GM15510 (cell line): Measurements from ENCODE around the gene LSM2.

Experiments used
- POLR2A ChIP-seq: IDR thresholded peaks from 3 replicates; pipeline ENCODE4 v1.6.1; 2011; ENCODE audit warnings: borderline replicate concordance; ENCODE audit not compliant: insufficient read length; ENCODE audit errors: extremely low read depth

Gene LSM2

DNA sequence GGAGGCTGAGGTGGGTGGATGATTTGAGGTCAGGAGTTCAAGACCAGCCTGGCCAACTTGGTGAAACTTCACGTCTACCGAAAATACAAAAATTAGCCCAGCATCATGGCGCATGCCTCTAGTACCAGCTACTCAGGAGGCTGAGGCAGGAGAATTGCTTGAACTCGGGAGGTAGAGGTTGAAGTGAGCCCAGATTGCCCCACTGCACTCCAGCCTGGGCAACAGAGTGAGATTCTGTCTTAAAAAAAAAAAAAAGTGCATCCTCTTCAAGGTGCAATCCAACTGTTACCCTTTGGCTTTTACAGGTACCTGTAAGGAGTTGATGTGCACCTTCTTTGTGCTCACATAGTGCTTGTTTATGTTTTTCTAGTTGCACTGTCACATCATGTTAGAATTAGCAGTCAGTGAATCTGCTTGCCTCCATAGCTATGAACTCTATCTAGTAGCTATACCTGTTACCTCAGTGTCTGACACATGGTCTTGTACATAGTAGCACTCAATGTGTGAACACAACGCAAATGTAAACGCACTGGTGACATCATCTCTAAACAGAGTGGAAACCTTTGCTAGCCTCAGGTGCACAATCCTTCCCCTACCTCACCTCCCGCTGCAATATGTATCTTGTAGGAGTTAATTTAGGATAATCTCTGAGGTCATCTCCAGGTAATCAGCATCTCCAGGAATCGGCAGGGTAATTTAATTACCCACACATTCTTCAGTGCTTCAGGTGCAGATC, 57.3 kb downstream of the LSM2 start:
- no peak for TF ChIP-seq POLR2A
